ENCODE measurements around the gene ZSCAN20.
"Not testable (repeated sequence)": the region's sequence is repeated elsewhere in the genome, so short reads cannot be mapped to it uniquely, and the experiment has no call there.

The ZSCAN20 gene

DNA sequence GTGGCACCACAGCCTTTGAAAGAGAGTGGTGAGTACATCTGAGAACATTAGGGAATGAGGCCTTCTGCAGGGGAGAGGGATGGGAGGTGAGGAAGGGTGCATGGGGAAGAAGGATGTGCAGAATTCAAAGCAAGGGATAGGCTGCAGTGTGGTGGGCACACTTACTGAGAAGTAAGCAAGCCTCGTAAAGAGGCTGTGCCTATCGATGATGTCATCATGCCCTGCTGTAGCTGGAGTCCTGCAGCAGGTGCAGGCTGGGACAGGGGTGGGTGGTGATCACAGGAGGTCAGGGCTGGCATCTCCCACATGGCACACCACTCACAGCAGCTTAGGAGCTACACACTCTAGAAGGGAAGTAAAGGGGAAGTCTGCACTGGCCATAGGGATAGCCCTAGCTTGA, 16.2 kb downstream of the ZSCAN20 start:
- DNase-seq (ENCODE audit: low read depth in 2 of 2) = no peak

DNA sequence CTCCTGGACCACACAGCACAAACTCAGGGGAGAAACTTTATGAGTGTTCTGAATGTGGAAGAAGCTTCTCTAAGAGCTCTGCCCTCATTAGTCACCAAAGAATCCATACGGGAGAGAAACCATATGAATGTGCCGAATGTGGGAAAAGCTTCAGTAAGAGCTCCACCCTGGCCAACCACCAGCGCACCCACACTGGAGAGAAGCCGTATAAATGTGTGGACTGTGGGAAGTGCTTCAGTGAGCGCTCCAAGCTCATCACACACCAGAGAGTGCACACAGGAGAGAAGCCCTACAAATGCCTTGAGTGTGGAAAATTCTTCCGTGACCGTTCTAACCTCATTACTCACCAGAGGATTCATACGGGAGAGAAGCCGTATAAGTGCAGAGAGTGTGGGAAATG, 22.5 kb downstream of the ZSCAN20 start:
- DNase-seq (ENCODE audit: low read depth in 2 of 2) = no peak

GRCh38 chr1:33497410-33497809, 25.0 kb downstream of the ZSCAN20 start:
- no peak for DNase-seq (ENCODE audit: low read depth in 2 of 2)

DNA sequence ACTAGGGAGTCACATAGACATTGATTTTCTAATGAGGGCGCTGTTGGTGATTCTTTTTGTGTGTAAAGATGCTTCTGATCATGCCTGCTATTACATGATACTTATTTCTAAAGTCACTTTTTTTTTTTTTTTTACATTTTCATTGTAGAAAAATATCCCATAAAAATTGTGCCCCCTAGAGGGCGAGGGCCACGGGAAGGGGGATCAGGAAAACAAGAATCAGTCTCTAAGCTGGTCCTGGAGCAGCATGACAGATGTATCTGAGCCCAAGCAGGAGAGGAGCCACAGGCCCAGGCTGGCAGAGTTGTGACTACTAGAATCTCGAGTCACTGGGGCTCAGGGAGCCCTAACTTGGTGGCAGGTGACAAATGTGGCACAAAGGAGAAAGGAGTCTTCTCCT, 28.1 kb downstream of the ZSCAN20 start:
- no peak for DNase-seq (ENCODE audit: low read depth in 2 of 2)

GRCh38 chr1:33501309-33501708, 28.9 kb downstream of the ZSCAN20 start:
- DNase-seq (ENCODE audit: low read depth in 2 of 2) = no peak

DNA sequence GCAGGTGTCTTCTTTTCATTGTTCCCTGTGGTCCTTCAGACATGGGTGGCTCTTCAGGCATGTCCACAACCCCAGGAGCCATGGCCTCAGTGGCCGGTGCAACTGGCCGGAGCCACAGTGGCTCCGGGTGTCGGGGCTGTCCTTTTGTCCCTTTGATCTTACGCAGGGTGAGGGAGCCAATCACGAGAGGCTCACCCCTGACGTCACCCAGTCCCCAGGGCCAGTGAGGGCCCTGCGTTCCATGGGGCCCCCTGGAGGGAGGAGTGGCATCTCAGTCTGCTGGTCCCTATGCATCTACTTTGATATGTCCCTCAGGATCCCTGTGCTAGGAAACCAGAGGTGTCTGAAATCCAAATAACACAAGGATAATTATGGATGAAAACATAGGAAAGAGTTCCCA, 29.3 kb downstream of the ZSCAN20 start:
- no peak for DNase-seq (ENCODE audit: low read depth in 2 of 2)

GRCh38 chr1:33502726-33503125, 30.3 kb downstream of the ZSCAN20 start:
- DNase-seq (ENCODE audit: low read depth in 2 of 2) = no peak

DNA sequence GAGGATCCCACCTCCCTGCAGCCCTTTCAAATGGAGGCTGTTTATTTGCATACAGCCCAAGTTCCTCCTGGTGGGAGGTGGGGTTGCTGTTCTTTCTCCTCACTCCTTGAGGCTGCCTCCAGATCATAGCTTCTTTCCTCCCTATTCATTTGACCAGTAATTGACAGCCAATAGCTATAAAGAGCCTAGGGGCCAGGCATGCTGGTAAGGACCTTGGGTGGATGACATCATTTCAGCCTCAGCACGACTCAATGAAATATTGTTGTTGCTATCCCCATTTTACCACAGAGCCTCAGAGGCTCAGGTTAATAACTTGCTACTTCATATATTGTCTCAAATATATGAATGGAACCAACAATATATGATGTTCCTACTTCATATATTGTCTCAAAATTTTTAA, 31.1 kb downstream of the ZSCAN20 start:
- no peak for DNase-seq (ENCODE audit: low read depth in 2 of 2)

GRCh38 chr1:33507661-33508060, 35.2 kb downstream of the ZSCAN20 start:
- no peak for DNase-seq (ENCODE audit: low read depth in 2 of 2)

DNA sequence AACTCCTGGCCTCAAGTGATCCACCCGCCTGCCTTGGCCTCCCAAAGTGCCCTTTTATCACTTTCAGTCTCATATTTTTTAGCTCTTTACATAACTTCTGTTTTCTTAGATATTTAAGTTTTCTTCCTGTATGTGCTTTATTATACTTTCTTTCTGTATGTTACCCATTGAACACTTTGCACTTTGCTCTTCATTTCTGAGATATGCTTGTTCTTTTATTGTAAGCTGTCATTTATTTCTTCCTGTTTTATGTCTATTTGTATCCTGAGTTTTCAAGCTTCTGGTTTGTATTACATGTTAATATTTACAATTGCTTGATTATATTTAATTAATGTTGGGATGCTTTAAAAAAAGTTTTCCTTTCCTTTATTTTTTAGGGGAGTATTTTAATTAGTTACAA, 35.7 kb downstream of the ZSCAN20 start:
- no peak for DNase-seq (ENCODE audit: low read depth in 2 of 2)

GRCh38 chr1:33509276-33509675, 36.8 kb downstream of the ZSCAN20 start:
- DNase-seq (ENCODE audit: low read depth in 2 of 2) = not testable (repeated sequence)

DNA sequence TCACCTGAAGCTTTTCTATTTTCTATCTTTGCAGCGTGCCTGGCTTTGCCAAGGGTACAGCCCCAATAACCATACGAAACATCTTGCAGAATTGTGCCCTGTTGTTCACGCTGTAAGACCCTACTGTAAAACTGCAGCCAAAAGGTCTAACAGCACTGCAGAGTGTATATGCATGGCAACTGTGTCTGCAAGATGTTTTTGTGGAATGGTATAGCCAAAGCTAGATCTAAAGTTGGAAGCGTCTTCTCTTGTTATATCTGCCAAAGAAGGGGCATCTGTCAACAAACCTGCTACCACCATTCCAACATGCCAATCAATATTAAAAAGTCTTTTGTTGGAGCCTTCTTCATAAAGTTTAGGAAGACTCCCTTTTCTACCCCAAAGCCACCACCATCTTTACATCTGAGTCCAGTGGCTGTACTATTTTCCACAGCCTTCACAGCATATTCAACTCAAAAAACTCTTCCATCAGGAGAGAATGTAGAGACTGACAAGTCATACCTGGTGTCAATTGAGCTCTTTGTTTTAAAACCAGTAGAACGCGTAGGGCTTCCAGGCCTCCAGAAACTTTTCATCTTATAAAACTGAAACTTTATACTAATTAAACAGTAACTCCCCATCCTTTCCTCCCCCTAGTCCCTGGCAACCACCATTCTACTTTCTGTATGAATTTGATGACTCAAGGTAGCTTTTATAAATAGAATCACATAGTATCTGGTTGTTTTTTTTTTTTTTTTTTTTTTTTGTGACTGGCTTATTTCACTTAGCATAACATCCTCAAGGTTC, 40.0 kb downstream of the ZSCAN20 start:
- no peak for DNase-seq (ENCODE audit: low read depth in 2 of 2)

GRCh38 chr1:33515112-33515511, 42.7 kb downstream of the ZSCAN20 start:
- DNase-seq (ENCODE audit: low read depth in 2 of 2) = no peak

GRCh38 chr1:33515607-33516006, 43.2 kb downstream of the ZSCAN20 start:
- no peak for DNase-seq (ENCODE audit: low read depth in 2 of 2)

GRCh38 chr1:33516428-33516827, 44.0 kb downstream of the ZSCAN20 start:
- DNase-seq (ENCODE audit: low read depth in 2 of 2) = no peak

GRCh38 chr1:33516891-33517567, 44.6 kb downstream of the ZSCAN20 start:
- no peak for DNase-seq (ENCODE audit: low read depth in 2 of 2)

DNA sequence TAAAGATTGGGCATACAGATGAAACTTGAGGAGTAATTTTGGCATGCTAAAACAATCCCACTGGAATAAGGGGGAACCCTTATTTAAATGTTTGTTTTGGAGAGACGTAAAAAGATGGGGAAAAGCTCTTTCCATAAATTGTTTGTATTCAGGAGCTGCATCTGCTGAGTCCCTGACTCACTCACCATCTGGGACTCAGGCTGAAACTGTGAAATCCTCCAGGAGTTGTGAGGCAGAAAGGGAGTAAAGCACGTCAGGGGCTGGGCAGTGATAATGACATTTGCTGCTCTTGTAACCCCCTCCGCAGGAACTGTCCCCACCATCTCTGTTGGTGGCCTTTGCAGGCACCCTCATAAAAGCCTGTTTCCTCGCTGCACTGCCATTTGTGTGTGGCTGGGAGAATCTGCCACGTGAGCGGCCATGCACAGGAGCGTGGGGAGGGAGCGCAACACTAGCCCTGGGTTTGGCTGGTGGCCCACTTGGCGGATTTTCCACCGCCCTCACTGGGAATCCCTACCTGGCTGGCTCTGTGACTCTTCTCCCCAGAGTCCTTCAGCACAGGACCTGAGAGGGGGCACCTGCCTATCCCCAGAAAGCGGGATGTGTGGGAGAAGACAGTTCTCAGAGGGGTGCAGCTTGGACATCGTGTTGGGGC, 45.3 kb downstream of the ZSCAN20 start:
- DNase-seq (ENCODE audit: low read depth in 2 of 2) = no peak

DNA sequence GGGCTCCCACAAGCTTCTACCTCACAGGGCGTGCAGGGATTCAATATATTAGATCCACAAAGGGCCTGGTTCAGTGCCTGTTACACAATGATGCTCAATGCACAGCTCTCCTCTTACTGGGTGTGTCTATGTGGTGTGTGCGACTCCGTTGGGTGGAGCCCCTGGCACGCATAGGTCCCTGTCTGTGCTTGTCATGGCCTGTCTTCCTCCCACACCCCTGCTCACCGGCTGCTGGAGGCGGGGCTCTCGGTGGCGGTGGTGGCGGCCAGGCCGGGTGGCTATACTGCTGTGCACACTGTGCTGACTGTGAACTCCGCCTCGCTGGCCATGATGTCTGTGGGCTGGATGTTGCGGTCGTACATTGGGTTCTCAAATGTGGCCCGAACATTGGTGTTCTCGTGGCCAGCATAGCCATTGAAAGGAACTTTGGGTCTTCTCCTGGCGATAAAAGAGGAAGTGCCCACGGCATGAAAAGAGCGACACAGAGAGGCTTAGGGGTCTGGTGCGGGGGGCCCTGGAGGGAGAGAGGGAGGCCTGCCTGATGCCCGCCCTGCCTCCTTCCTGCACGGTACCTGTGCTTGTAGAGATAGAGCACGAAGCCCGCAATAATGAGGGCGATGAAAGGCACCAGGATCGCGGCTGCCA, 46.9 kb downstream of the ZSCAN20 start:
- no peak for DNase-seq (ENCODE audit: low read depth in 2 of 2)

GRCh38 chr1:33524586-33524985, 52.1 kb downstream of the ZSCAN20 start:
- DNase-seq (ENCODE audit: low read depth in 2 of 2) = no peak

DNA sequence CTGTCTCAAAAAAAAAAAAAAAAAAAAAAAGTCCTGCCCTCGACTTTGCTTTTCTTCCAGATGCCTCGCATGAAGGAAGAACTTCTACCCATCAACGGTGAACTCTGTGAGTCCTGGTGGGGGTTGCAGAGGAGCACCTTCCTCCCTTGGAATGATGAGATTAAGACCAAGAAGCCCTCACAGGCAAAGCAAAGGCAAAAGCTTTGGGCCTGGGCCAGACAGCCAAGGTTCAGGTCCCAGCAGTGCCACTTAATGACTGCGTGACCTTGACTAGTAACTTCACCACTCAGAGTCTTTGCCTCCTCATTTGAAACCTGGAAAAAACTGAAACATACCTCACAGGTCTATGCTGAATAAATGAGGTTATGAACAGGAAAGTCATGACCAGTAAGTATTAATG, 55.5 kb downstream of the ZSCAN20 start:
- DNase-seq (ENCODE audit: low read depth in 2 of 2) = no peak

GRCh38 chr1:33529957-33530356, 57.5 kb downstream of the ZSCAN20 start:
- DNase-seq (ENCODE audit: low read depth in 2 of 2) = no peak

- no peak for DNase-seq (ENCODE audit: low read depth in 2 of 2)
These were observed 59.8 kb downstream of the ZSCAN20 start for GRCh38 chr1:33532250-33532649.

Data from stimulated activated CD4-positive, alpha-beta T cell treated with anti-CD3 and anti-CD28 coated beads, Interleukin-1b, Interleukin-23, amount 100 ng/mL, for 1 hour (primary cell).